GM20431 (cell line): Measurements from ENCODE around the gene GDI1.
"Not testable (repeated sequence)": the region's sequence is repeated elsewhere in the genome, so short reads cannot be mapped to it uniquely, and the experiment has no call there.

Experiments
- in situ Hi-C: fragments of 300-500 bp; cut with MseI, MboI; formaldehyde crosslinking; loops from one replicate; pipeline ENCODE4 v1.15.0; 2020; ENCODE audit warnings: low sequenced_read_pairs; ENCODE audit not compliant: unreplicated experiment

Gene GDI1

GRCh38 chrX:154436983-154437752 lies at the start of gene GDI1:
GDI1 (plus strand) TSS chrX:154437154; CDS start chrX:154437255, 101 bp downstream.
- in situ Hi-C loops: no loop called here

- in situ Hi-C loops: not testable (repeated sequence)
Observed at GRCh38 chrX:154388094-154388493, 48.9 kb upstream of the GDI1 start.

- in situ Hi-C loops: not testable (repeated sequence)
Observed at GRCh38 chrX:154388649-154389048, 48.3 kb upstream of the GDI1 start.

DNA sequence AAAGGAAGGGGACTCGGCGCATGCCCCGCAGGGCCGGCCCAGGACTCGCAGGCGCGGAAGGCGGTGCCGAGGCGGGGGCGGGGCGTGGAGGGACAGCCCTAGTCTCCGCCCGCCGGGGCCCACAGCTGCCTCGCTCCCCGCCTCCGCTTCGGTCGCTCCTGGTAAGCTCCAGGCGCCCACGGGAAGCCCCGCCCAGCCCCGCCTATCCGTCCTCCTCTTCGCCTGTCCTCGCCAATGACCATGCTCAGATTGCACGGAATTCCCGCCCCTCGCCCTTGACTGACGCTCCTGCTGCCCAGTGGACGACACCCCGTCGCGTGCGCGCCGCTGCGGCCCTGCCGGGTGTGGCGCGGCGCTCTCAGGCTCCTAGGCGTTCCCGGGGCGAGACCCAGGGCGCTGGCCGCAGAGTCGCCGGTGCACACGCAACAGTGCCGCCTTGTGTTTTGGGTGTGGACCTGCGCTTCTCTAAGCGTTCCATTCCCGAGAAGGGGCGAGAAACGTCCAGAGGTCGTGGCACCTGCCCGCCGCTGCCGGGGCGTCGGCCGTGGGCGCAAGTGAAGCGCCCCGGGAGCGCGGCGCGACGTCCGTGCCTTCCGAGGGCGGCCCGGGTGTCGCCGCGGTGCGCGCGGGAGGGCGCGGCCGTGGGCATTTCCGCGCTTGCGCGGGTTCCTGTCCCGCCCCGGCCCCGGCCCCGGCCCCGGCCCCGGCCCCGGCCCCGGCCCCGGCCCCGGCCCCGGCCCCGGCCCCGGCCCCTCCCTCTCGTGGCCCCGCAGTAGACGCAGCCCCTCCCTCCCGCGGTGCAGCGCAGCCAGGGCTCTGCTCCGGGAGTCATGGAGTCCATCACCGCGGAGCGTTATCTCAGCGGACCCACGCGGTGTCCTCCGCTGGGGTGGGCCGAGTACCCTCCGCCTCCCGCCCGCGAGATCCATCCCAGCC lies 46.9 kb upstream of the GDI1 start:
- in situ Hi-C loops: not testable (repeated sequence)

DNA sequence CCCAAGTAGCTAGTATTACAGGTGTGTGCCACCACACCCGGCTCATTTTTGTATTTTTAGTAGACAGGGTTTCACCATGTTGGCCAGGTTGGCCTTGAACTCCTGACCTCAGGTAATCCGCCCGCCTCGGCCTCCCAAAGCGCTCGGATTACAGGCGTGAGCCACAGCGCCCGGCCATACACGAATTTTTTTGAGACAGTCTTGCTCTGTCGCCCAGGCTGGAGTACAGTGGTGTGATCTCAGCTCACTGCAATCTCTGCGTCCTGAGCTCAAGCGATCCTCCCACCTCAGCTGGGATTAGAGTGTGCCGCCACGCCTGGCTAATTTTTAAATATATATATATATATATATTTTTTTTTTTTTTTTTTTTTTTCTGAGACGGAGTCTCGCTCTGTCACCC lies 40.6 kb upstream of the GDI1 start:
- in situ Hi-C loops: not testable (repeated sequence)

DNA sequence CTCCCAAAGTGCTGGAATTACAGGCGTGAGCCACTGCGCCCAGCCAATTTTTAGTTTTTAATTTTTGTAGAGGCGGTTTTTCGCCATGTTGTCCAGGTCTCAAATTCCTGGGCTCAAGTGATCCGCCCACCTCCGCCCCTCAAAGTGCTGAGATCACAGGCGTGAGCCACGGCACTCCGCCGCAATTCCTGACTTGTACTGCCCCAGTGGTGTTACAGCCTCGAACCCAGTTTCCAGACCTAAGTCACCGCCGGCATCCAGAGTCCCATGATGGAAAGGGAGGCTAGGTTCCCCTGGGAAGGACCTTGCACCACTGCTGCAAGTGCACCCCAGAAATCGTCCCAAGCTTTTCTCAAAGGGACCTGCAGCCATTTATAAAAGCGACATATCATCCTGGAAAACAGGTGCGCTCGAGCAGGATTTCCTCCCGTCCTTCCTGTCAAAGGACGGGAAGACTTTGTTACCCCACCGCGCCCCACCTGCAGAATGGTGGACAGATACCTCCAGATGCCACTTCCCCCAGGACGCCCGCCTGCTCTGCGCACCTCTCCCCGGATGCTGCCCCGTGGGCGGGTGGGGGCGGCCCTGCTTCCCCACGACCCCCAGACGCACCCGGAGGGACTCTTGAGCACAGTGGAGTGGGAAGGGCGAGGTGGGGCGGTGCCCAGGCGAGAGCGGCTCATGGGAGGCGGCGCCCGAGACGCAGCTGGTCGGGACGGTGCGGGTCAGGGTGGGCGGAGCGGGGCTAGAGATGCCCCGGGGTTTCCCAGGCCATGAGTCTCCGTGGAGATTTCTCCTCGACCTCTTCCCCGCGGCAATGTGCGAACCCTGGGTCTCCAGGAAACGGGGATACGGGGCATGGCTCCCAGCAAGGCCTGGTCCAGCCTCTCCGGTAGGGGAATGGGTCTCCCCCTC lies 39.7 kb upstream of the GDI1 start:
- in situ Hi-C loops: no loop called here

DNA sequence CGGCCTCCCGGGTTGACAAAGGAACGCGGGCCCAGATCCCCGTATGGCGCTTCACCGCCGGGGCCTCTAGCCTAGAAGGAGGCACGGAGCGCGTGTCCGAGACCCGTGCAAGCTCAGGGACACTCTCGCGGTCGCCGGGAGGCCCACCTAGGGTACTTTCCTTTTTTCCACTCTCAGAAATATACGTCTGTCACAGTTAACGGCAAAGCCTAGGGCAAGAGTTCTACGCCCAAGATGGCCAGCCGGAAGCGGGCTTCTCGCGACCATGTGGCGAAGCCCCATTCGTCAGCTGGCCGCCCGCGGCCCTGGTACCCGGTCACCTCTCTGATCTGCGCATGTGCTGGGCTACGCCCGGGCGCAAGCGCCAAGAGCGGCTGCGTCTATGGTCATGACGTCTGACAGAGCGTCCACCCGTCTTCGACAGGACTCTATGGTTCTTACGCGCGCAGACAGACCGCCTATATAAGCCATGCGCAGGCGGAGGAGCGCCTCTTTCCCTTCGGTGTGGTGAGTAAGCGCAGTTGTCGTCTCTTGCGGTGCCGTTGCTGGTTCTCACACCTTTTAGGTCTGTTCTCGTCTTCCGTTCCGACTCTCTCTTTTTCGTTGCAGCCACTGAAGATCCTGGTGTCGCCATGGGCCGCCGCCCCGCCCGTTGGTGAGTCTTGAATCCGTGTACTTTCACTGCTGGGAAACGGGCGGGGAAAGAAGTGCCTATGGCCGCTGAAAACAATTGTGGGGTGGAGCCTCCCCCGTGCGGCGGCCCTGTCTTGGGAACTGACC lies 38.9 kb upstream of the GDI1 start, which contains the start of gene RPL10:
Gene RPL10 (plus strand): TSS at position 490 of the 780 bp plus-strand sequence. CDS start 143 bp downstream, at position 633.
- in situ Hi-C loops: no loop called here

- in situ Hi-C loops: no loop called here
Observed at GRCh38 chrX:154398668-154399526, 38.1 kb upstream of the GDI1 start.

DNA sequence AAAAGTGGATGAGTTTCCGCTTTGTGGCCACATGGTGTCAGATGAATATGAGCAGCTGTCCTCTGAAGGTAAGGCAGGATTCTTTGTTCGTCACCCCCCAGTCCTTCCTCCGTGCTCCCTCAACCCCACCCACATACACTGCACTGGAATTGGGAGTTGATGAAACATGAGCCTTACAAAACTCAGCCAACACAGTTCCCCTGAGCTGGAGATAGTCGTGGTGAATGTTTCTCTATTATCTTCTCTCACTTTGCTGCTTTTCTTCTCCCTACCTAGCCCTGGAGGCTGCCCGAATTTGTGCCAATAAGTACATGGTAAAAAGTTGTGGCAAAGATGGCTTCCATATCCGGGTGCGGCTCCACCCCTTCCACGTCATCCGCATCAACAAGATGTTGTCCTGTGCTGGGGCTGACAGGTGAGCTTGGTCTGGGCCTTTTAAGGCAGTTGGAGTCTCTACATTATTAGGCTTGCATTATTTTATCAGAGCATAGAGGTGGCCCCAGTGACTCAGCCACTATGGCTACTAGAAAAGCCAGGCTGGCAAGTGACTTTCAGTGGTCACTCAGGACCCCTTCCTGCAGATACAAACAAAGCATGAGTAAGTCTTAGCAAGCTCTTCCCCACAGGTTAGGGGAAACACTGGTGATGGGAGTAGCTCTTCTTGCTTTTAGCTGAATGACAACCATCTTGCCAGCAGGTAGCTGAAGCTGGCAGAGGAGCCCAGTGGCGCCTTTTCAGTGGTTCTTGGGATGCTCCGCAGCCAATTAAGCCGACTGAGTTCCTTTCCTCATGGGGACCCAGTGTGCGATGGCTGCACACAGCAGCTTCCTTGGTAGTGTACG lies 37.2 kb upstream of the GDI1 start:
- in situ Hi-C loops: no loop called here

- in situ Hi-C loops: not testable (repeated sequence)
Observed at GRCh38 chrX:154400369-154400817, 36.6 kb upstream of the GDI1 start.

DNA sequence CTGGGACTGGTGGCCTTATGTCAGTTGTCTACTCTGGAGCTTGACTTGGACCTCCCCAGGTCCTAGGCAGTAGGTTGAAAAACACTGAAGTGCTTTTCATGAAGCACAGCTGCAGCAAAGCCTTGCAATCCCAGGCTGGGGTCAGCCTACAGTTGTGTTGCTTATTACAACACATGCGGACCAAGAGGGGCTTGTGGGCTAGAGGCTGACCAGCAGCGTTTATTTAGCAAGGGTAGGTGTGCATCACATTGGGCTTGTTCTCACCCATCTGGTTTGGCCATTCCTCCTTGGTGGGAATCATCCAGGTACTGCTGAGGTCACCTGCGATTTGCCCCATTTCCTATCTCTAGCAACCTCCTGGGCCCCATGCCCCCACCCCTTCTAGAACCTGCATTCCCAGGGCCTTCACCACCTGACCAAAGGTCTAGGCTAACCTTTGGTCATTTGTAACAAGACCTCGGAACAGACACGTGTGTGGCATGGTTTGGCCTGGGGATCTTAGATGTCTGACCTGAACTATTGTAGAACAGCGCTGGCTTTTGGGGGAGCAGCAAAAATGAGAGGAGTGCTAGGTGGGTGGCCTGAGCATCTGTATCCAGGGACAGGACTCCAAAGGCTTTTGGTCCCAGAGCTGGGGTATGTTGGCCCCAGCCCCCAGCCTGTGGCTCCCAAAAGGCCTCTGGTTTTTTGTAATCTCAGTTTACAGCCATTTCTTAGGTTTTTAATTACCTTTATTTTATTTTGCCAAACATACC lies 35.7 kb upstream of the GDI1 start:
- in situ Hi-C loops: no loop called here

DNA sequence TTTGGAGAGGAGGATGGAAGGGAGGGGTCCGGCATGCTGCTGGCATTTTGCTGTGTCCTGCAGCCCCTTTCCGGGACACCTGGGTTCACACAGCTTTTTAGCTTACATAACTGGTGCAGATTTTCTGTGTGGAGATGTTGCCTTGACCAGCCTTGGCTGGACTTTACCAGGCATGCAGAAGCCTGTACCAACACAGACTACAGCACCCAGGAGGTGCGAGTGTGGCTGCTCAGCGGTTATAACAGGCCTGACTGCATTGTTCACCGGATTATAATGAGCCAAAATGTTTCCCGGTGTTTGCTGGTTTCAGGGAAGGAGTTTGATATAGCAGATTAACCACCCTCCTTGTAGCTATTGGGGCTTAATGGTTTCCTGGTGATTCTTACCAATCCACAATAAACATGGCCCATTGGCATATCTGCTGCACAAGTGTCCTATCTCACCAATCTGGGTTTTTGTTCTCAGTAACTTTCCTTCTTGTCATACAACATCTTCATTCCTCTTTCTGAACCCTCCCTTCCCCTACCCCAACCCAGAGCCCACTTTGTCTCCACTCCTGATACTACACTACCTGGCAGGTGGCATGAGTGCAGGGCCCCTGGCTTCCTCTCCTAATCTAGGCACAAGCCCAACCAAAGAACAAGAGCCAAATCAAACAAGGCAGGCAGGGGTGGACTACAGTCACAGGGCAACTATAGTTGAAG lies 34.9 kb upstream of the GDI1 start:
- in situ Hi-C loops: no loop called here

DNA sequence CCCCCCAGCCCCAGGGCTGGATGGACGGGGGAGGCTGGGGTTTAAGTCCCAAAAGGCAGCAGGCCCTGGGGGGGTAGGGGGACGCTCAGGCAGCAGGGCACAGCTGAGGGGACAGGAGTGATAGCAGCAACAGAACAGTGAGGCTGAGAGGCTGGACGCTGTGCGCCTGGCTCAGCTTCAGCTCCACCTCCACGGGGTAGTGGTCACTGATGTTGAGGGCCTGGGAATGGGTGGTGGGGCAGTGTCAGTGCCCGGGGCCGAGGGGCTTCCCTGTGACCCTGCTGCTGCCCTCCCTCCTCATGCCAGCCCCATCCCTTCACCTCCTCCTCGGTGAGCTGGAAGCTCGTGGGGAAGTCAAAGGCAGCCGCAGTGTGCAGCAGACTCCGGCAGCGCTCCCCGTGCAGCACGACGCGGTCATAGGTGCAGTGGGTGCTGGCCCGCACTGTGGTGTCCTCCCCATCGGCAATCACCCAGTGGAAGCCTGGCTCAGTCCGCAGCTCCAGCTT lies 34.3 kb upstream of the GDI1 start:
- in situ Hi-C loops: no loop called here

- in situ Hi-C loops: no loop called here
Observed at GRCh38 chrX:154403192-154403591, 33.8 kb upstream of the GDI1 start.

- in situ Hi-C loops: no loop called here
Observed at GRCh38 chrX:154403858-154404257, 33.1 kb upstream of the GDI1 start.

DNA sequence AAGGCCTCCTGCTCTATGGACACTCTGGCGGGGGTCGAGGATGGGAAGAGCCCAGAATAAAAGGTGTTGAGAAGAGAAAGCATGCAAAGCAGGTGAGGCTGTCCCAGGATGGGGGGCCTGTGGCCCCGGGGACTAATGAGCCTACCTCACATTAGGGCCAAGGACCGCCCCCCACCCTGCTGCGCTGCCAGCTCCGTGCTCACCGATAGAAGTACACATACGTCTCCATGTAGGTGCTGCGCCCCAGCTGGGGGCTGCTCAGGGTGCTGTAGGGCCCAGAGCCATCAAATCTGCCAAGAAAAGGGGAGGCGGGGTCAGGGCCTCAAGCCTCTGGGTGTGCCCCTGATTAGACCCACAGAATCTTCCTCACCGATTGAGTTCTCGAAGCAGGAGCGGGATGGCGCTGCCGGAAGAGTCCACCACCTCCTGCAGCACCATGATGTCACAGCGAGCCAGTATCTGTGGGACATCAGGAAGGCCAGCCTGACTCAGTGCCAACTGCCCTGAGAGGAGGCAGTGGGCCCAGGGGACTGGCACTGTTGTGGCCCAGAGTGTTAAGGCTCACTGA lies 32.2 kb upstream of the GDI1 start:
- in situ Hi-C loops: no loop called here
